Effector memory CD8-positive, alpha-beta T cell (primary cell): ENCODE results near the gene MAGI3.

ENCODE experiments used
- ATAC-seq: fragments of 150-1000 bp; cut with Tn5 transposase; replicated peaks from 2 replicates; pipeline ENCODE4 v1.10.0; 2021; ENCODE audit warnings: mild to moderate bottlenecking, moderate library complexity
- DNase-seq, 3 experiments: peaks; one replicate each; pipeline ENCODE4 v3.0.0; 2021
- H3K27ac Mint-ChIP-seq, 2 donors: one replicate each; pipeline ENCODE4 v1.8.0; 2022; ENCODE audit warnings: mild to moderate bottlenecking in 2 of 2, mixed read lengths in 2 of 2, moderate library complexity in 2 of 2
- H3K27me3 Mint-ChIP-seq, 2 donors: one replicate each; pipeline ENCODE4 v1.8.0; 2022; ENCODE audit warnings: mixed read lengths in 2 of 2
- H3K36me3 Mint-ChIP-seq: one replicate; pipeline ENCODE4 v1.8.0; 2022; ENCODE audit warnings: mild to moderate bottlenecking, moderate library complexity, mixed read lengths; ENCODE audit not compliant: insufficient read depth
- H3K4me1 Mint-ChIP-seq, 2 donors: one replicate each; pipeline ENCODE4 v1.8.0; 2022; ENCODE audit warnings: low read depth in 2 of 2, mixed read lengths in 2 of 2
- H3K4me3 Mint-ChIP-seq, 2 donors: one replicate each; pipeline ENCODE4 v1.8.0; 2022; ENCODE audit warnings: mild to moderate bottlenecking in 2 of 2, mixed read lengths in 2 of 2, moderate library complexity in 2 of 2
- H3K9me3 Mint-ChIP-seq, 2 donors: one replicate each; pipeline ENCODE4 v1.8.0; 2022; ENCODE audit warnings: mixed read lengths in 2 of 2

Gene MAGI3

DNA sequence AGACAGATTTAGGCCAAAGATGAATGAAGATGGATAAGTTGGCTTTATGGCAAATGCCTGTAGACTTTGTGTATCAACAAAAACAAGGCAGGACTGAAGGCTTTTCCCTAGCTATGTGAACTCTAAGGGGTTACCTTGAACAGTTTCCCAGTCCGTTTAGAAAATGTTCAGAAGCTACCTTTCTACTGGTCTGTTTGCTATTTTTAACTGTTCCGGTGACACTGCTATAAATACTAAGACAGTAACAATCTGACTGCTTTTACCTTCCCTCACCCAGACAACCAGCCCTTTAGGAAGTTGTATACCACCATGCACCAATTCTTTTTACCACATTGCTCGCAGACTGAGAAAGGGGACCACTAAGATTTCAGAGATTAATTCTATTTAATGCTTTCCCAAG is 266.8 kb downstream of the MAGI3 start:
- H3K4me1 Mint-ChIP-seq = no peaks in the 10 kb centered on the region
- ATAC-seq (no peak), DNase-seq (no peak)
- no peaks in the 10 kb centered on the region for H3K36me3 Mint-ChIP-seq
- no peaks in the 10 kb centered on the region for H3K27me3 Mint-ChIP-seq
- H3K27ac Mint-ChIP-seq = no peak overlapping the region
- H3K9me3 Mint-ChIP-seq = no peaks in the 10 kb centered on the region
- H3K4me3 Mint-ChIP-seq = no peak overlapping the region

DNA sequence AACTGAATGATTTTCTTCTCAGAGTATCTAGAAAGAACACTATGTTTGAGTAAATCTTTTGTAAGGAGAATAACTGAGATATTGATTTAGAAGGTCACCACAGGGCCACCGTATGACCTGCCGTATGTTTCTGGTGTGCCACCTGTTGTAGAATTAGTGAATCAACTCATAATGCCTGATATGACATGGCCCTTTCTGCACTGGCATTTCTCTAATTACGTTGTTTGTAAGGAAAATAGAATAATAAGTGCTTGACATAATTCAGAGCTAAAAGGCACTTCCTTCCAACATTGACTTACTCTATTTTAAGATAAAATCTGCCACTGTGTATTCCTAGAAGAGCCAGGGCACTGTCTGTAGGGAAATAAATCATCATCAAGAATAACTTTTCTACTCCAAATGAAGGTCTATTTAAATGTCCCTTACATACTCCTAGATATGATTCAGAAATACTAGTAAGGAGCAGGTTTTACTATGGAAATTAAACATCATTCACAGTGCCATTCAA is 267.3 kb downstream of the MAGI3 start:
- Mint-ChIP-seq H3K9me3 (no peaks in the 10 kb centered on the region), H3K4me3 (no peak overlapping the region), H3K27ac (no peak overlapping the region), H3K27me3 (no peaks in the 10 kb centered on the region), H3K36me3 (no peaks in the 10 kb centered on the region), H3K4me1 (no peaks in the 10 kb centered on the region)
- DNase-seq = no peak
- no peak for ATAC-seq

GRCh38 chr1:113659035-113659434 is 268.7 kb downstream of the MAGI3 start:
- Mint-ChIP-seq H3K36me3 (no peaks in the 10 kb centered on the region), H3K4me1 (no peaks in the 10 kb centered on the region)

DNA sequence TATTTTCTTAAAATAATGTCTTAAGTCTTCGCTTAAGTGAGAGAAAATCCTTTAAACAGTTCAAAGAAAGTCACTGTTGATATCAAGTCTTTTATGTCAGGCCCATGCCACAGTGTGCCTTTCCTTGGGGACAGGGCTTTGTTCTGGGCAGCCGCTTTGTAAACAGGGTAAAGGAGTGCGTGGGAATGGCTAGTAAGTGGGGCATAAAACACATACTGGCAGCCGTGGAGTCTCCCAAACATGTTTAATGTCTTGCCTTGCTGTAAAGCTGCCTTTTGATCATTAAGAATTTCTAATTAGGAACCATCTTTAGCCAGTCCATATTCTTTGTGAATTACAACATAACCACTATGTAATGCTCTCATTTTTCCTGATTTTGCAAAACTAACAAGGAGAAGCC is 269.2 kb downstream of the MAGI3 start:
- no peaks in the 10 kb centered on the region for H3K9me3 Mint-ChIP-seq
- no peak overlapping the region for H3K27ac Mint-ChIP-seq
- no peaks in the 10 kb centered on the region for H3K27me3 Mint-ChIP-seq
- DNase-seq (no peak), ATAC-seq (no peak)
- no peaks in the 10 kb centered on the region for H3K4me1 Mint-ChIP-seq
- H3K4me3 Mint-ChIP-seq = no peak overlapping the region
- H3K36me3 Mint-ChIP-seq = no peaks in the 10 kb centered on the region

More at GRCh38 chr1:113659035-113659434, 268.7 kb downstream of the MAGI3 start:
- no peak overlapping the region for H3K4me3 Mint-ChIP-seq
- H3K9me3 Mint-ChIP-seq = no peaks in the 10 kb centered on the region
- no peak overlapping the region for H3K27ac Mint-ChIP-seq
- H3K27me3 Mint-ChIP-seq = no peaks in the 10 kb centered on the region
- DNase-seq = no peak
- no peak for ATAC-seq

DNA sequence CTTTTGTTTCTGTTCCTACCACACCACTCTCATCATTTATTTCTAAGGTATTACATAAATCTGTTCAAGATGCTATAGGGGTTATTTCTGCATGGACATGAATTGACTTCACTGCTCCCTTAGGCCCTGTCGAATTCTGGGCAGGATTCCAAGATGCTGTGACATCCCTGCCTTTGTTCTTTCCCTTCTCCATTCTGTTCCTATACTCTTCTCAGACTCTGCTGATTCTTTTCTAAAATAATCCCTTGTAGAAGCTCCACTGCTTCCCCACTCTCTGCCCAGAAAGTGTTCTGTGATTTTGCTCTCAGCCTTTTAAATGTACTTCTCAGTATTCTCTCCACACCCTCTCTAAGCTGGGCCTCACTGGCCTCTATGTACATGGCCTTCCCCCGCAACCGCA is 269.8 kb downstream of the MAGI3 start:
- no peak overlapping the region for H3K4me3 Mint-ChIP-seq
- no peaks in the 10 kb centered on the region for H3K36me3 Mint-ChIP-seq
- no peak overlapping the region for H3K27ac Mint-ChIP-seq
- DNase-seq (no peak), ATAC-seq (no peak)
- no peaks in the 10 kb centered on the region for H3K9me3 Mint-ChIP-seq
- H3K4me1 Mint-ChIP-seq = no peaks in the 10 kb centered on the region
- H3K27me3 Mint-ChIP-seq = no peaks in the 10 kb centered on the region

- H3K27ac Mint-ChIP-seq = no peak overlapping the region
- no peak overlapping the region for H3K4me3 Mint-ChIP-seq
- no peaks in the 10 kb centered on the region for H3K36me3 Mint-ChIP-seq
- H3K9me3 Mint-ChIP-seq = no peaks in the 10 kb centered on the region
- ATAC-seq (no peak), DNase-seq (no peak)
- H3K4me1 Mint-ChIP-seq = no peaks in the 10 kb centered on the region
- H3K27me3 Mint-ChIP-seq = no peaks in the 10 kb centered on the region
These were observed 271.8 kb downstream of the MAGI3 start for GRCh38 chr1:113662101-113662500.

- H3K36me3 Mint-ChIP-seq = no peaks in the 10 kb centered on the region
- no peak overlapping the region for H3K27ac Mint-ChIP-seq
- ATAC-seq = no peak
- H3K27me3 Mint-ChIP-seq = no peaks in the 10 kb centered on the region
- H3K4me3 Mint-ChIP-seq = no peak overlapping the region
- H3K4me1 Mint-ChIP-seq = no peaks in the 10 kb centered on the region
- H3K9me3 Mint-ChIP-seq = no peaks in the 10 kb centered on the region
- no peak for DNase-seq
These were observed 273.0 kb downstream of the MAGI3 start for GRCh38 chr1:113663165-113663951.

- Mint-ChIP-seq H3K36me3 (no peaks in the 10 kb centered on the region), H3K27me3 (no peaks in the 10 kb centered on the region), H3K4me3 (no peak overlapping the region), H3K4me1 (no peaks in the 10 kb centered on the region), H3K9me3 (no peaks in the 10 kb centered on the region), H3K27ac (no peak overlapping the region)
- DNase-seq (no peak), ATAC-seq (no peak)
These were observed 274.8 kb downstream of the MAGI3 start for GRCh38 chr1:113665071-113665470.

DNA sequence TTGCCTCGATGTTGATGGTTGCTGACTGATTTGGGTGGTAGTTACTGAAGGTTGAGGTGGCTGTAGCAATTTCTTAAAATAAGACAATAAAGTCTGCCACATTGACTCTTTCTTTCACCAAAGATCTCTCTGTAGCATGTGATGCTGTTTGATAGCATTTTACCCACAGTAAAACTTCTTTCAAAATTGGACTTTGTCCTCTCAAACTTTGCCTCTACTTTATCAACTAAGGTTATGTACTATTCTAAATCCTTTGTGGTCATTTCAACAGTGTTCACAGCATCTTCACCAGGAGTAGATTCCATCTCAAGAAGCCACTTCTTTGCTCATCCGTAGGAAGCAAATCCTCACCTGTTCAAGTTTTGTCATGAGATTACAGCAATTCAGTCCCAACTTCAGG is 275.8 kb downstream of the MAGI3 start:
- Mint-ChIP-seq H3K27ac (no peak overlapping the region), H3K9me3 (no peaks in the 10 kb centered on the region), H3K4me3 (no peak overlapping the region), H3K36me3 (no peaks in the 10 kb centered on the region), H3K27me3 (no peaks in the 10 kb centered on the region), H3K4me1 (no peaks in the 10 kb centered on the region)
- ATAC-seq = no peak
- DNase-seq = no peak

DNA sequence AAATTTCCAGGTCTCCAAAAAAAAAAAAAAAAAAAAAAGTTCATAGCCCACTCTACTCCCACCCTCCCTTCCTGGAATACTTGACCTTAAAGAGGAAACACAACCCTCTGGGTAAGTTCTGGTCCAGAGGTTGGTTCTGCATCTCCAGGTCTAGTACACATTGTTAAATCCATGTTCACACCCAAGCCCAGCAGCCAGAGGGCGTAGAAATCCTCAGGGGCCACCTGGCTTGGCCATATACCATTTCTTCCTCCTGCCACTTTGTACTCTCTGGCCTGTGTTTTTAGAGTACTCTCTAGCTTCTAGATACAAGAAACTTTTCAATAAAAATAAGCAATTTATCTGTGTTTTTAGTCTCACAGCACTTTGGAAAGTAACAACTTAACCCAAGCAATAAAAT is 279.7 kb downstream of the MAGI3 start:
- no peak for DNase-seq
- Mint-ChIP-seq H3K9me3 (no peaks in the 10 kb centered on the region), H3K4me3 (no peak overlapping the region), H3K4me1 (no peaks in the 10 kb centered on the region), H3K36me3 (no peaks in the 10 kb centered on the region), H3K27ac (no peak overlapping the region), H3K27me3 (no peaks in the 10 kb centered on the region)
- no peak for ATAC-seq

DNA sequence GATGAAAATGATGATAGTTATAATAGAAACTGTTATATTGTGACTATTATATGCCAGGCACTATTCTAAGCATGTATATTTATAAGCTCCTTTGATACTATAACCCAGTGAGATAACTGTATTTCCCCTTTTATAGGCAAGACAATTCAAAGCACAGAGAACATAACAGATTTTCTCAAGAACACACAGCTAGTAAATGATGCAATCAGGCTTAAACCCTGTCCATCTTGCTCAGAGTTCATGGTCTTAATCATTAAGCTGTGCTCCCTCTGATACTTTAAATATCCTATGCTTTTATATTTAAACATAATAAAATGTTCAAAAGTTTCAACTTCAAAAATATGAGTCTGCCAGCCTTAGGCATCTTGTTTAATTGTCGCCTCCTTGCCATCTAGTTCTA is 280.3 kb downstream of the MAGI3 start:
- Mint-ChIP-seq H3K27ac (no peak overlapping the region), H3K27me3 (no peaks in the 10 kb centered on the region), H3K4me1 (no peaks in the 10 kb centered on the region), H3K36me3 (no peaks in the 10 kb centered on the region), H3K4me3 (no peak overlapping the region), H3K9me3 (no peaks in the 10 kb centered on the region)
- DNase-seq = no peak
- ATAC-seq = no peak

- H3K4me1 Mint-ChIP-seq = no peaks in the 10 kb centered on the region
- DNase-seq (no peak), ATAC-seq (no peak)
- H3K9me3 Mint-ChIP-seq = no peaks in the 10 kb centered on the region
- H3K36me3 Mint-ChIP-seq = no peaks in the 10 kb centered on the region
- no peaks in the 10 kb centered on the region for H3K27me3 Mint-ChIP-seq
- no peak overlapping the region for H3K4me3 Mint-ChIP-seq
- no peak overlapping the region for H3K27ac Mint-ChIP-seq
These were observed 282.2 kb downstream of the MAGI3 start for GRCh38 chr1:113672491-113672890.

- ATAC-seq = no peak
- Mint-ChIP-seq H3K4me3 (no peak overlapping the region), H3K27ac (no peak overlapping the region), H3K27me3 (no peaks in the 10 kb centered on the region), H3K9me3 (no peaks in the 10 kb centered on the region), H3K4me1 (no peaks in the 10 kb centered on the region), H3K36me3 (no peaks in the 10 kb centered on the region)
- no peak for DNase-seq
These were observed 284.3 kb downstream of the MAGI3 start for GRCh38 chr1:113674591-113674990.

DNA sequence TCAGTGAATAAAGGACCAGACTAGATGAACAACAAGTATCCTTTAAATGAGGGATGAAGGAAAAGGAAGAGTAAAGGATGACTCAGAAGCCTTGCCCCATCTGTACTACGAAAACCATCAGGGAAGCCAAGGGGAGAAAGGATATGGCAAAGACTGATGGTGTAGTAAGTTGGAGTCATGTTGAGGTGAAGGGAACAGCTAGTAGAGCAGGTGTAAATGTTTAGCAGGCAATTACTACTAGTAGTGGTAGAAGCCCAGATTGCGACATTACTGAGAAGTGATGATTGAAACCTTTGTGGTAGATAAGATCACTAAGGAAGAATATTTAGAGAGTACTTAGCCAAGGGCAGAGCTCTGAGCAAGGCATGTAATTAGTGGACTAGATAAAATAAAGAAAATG is 285.0 kb downstream of the MAGI3 start:
- H3K4me3 Mint-ChIP-seq = no peak overlapping the region
- ATAC-seq (no peak), DNase-seq (no peak)
- no peaks in the 10 kb centered on the region for H3K4me1 Mint-ChIP-seq
- H3K27ac Mint-ChIP-seq = no peak overlapping the region
- no peaks in the 10 kb centered on the region for H3K36me3 Mint-ChIP-seq
- no peaks in the 10 kb centered on the region for H3K27me3 Mint-ChIP-seq
- H3K9me3 Mint-ChIP-seq = no peaks in the 10 kb centered on the region
